Sciatic nerve (tissue), 2 donors: ENCODE results near the gene BTNL2. TPM values are rescaled to one million over a fixed set of nuclear protein-coding genes. Genes with fewer than 3 reads are reported as not detected.
"Not testable (repeated sequence)": the region's sequence is repeated elsewhere in the genome, so short reads cannot be mapped to it uniquely, and the experiment has no call there.

Experiments used
- ATAC-seq: fragments of 200-7000 bp; cut with Tn5 transposase; one replicate; pipeline ENCODE4 v1.9.1; 2020; ENCODE audit warnings: mild to moderate bottlenecking, moderate library complexity
- DNase-seq: peaks from one replicate; pipeline ENCODE4 v3.0.0-alpha.2; 2020; ENCODE audit warnings: low spot score
- intact Hi-C: fragments of 100-400 bp; cut with DNase I; formaldehyde crosslinking; loops from one replicate; pipeline ENCODE4 v1.14.2; 2022
- total RNA-seq: library from RNA; stranded (reverse); fragmentation: NEBNext Ultra II Directional; extraction: Animal tissue kit (Norgen Biotek cat#: 25700); gene quantifications from one replicate; pipeline ENCODE4 v1.2.1, GENCODE V29; 2021
- donor health status: DM: no; HTN: no; CAD: no.
- donor health status: DM: no; HTN: no; CAD: no.

The BTNL2 gene
- total RNA-seq, 1 donor from 2014 or later: not detected

- ATAC-seq: no peak
- intact Hi-C loops: no loop called here
- DNase-seq: no peak
Measured at GRCh38 chr6:32379545-32379944, 27.4 kb downstream of the BTNL2 start.

- intact Hi-C loops: no loop called here
- ATAC-seq (no peak), DNase-seq (no peak)
Measured at GRCh38 chr6:32375739-32376529, 31.0 kb downstream of the BTNL2 start.

- intact Hi-C loops: no loop called here
- ATAC-seq (no peak), DNase-seq (no peak)
Measured at GRCh38 chr6:32371803-32372202, 35.2 kb downstream of the BTNL2 start, which contains the start of gene TSBP1. TSS of gene TSBP1 (minus strand) at chr6:32371903. CDS start at chr6:32371706, 197 bp downstream.

GRCh38 chr6:32371229-32371628 is 35.8 kb downstream of the BTNL2 start:
- intact Hi-C loops: no loop called here
- ATAC-seq: no peak
- DNase-seq: no peak

GRCh38 chr6:32370505-32370904 is 36.5 kb downstream of the BTNL2 start:
- ATAC-seq (no peak), DNase-seq (no peak)
- intact Hi-C loops: no loop called here

GRCh38 chr6:32369660-32370059 is 37.3 kb downstream of the BTNL2 start:
- ATAC-seq: no peak
- intact Hi-C loops: no loop called here
- DNase-seq: no peak

GRCh38 chr6:32367644-32368043 is 39.3 kb downstream of the BTNL2 start:
- DNase-seq (no peak), ATAC-seq (no peak)
- intact Hi-C loops: no loop called here

GRCh38 chr6:32359225-32359624 is 47.8 kb downstream of the BTNL2 start:
- intact Hi-C loops, DNase-seq, ATAC-seq: not testable (repeated sequence)

GRCh38 chr6:32358548-32358947 is 48.4 kb downstream of the BTNL2 start:
- ATAC-seq, DNase-seq, intact Hi-C loops: not testable (repeated sequence)

- intact Hi-C loops: no loop called here
- ATAC-seq (no peak), DNase-seq (no peak)
Measured at GRCh38 chr6:32355018-32355417, 52.0 kb downstream of the BTNL2 start.

GRCh38 chr6:32353348-32353747 is 53.6 kb downstream of the BTNL2 start:
- intact Hi-C loops: no loop called here
- no peak for ATAC-seq
- no peak for DNase-seq

Other genes with a start within 250 kb of the BTNL2 start
- gene EGFL8, start 242.6 kb downstream of the BTNL2 start, total RNA-seq: 312 TPM
- gene AGPAT1, start 231.1 kb downstream of the BTNL2 start, total RNA-seq: 59.9 TPM
- gene RNF5, start 228.8 kb downstream of the BTNL2 start, total RNA-seq: 63.8 TPM
- 13.6 TPM for gene AGER, start 222.9 kb downstream of the BTNL2 start, total RNA-seq
- 97.7 TPM for gene PBX2, start 217.0 kb downstream of the BTNL2 start, total RNA-seq
- 20.5 TPM for gene GPSM3, start 214.5 kb downstream of the BTNL2 start, total RNA-seq
- 71.8 TPM for gene NOTCH4, start 183.1 kb downstream of the BTNL2 start, total RNA-seq
- not detected for gene TSBP1, start 35.3 kb downstream of the BTNL2 start, total RNA-seq
- gene HLA-DRA, start 32.7 kb upstream of the BTNL2 start, total RNA-seq: 455 TPM
- 56.6 TPM for gene HLA-DRB5, start 123.1 kb upstream of the BTNL2 start, total RNA-seq
- 82.1 TPM for gene HLA-DRB1, start 182.7 kb upstream of the BTNL2 start, total RNA-seq
- gene HLA-DQA1, start 230.2 kb upstream of the BTNL2 start, total RNA-seq: 26.0 TPM